BLaER1 treated with 17β-estradiol and CSF1 and Interleukin-3, amounts not matched to agents 10 nM and 100 nM (cell line): ENCODE data around the gene CLEC16A.

Source experiments
- H3K27ac ChIP-seq, 11 experiments: shearing (Covaris generic); formaldehyde crosslinking; 2 replicates each; pipeline ENCODE4 v1.8.1; 2022
- H3K27me3 ChIP-seq, 11 experiments: shearing (Covaris generic); formaldehyde crosslinking; 2 replicates each; pipeline ENCODE4 v1.8.1; 2022
- H3K36me3 ChIP-seq, 11 experiments: shearing (Covaris generic); formaldehyde crosslinking; 2 replicates each; pipeline ENCODE4 v1.8.1; 2022
- H3K4me1 ChIP-seq, 10 experiments: shearing (Covaris generic); formaldehyde crosslinking; 2 replicates each; pipeline ENCODE4 v1.8.1; 2022
- H3K4me2 ChIP-seq, 11 experiments: shearing (Covaris generic); formaldehyde crosslinking; 2 replicates each; pipeline ENCODE4 v1.8.1; 2022
- H3K4me3 ChIP-seq, 10 experiments: shearing (Covaris generic); formaldehyde crosslinking; 2 replicates each; pipeline ENCODE4 v1.8.1; 2022
- H3K9ac ChIP-seq, 11 experiments: shearing (Covaris generic); formaldehyde crosslinking; 2 replicates each; pipeline ENCODE4 v1.8.1; 2022
- H3K9me3 ChIP-seq, 11 experiments: shearing (Covaris generic); formaldehyde crosslinking; replicated peaks in 1 of 11; 2 replicates each; pipeline ENCODE4 v1.8.1; 2022
- H4K20me1 ChIP-seq, 11 experiments: shearing (Covaris generic); formaldehyde crosslinking; 2 replicates each; pipeline ENCODE4 v1.8.1; 2022
- Cebpa-rat ChIP-seq, 11 experiments: shearing (Covaris generic); IDR thresholded peaks; 2 replicates each; pipeline ENCODE4 v1.8.1; 2022

Gene CLEC16A

DNA sequence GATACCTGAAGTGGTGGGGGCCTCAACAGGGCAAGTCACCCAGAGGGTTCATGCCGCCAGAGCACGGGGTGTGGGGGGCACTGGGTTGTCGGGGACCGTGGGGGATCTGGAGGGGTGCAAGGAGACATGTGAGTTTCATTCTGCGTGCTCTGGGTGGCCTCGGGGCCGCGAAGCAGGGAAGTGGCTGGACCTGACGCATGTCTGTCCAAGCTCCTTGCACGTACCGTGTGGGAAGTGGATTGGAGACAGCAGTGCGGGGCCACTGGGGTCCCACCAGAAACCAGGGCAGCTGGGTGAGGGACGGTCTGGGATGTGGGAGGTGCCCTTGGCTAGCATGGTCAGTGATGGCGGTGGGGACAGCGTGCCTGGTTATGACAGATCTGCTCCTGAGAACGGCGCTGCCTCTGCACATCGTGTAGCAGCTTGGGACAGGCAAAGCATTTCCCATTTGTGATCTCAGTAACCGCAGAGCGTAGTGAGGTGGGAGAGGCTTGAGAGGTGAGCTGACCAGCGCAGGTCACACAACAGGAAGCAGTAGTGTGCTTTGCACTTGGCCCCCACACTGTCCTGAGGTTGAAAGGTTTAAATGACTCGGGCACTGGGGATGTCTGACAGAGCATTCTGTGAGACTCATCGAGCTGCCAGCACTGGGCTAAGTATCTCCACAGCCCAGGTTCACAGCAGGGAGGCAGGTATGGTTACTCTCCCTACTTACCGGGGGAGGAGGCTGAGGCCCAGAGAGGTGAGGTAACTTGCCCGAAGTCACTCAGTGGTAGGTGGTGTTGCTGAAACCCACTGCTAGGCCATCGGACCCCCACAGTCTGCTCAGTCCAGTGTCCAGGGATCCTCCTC, 197.3 kb downstream of the CLEC16A start:
- H3K4me3 ChIP-seq = no peak overlapping the region
- H3K27ac ChIP-seq = no peak overlapping the region
- 0 out of 22 replicates have a peak, but pooled peaks cover 0 to 4% (median 0%) of the 10 kb centered on the region in 11 experiments for H4K20me1 ChIP-seq
- no peak overlapping the region for H3K9ac ChIP-seq
- H3K27me3 ChIP-seq = no peaks in the 10 kb centered on the region
- H3K36me3 ChIP-seq = peaks cover 0 to 17% (median 7%) of the 10 kb centered on the region in 11 experiments; a peak in 13 of 22 replicates
- H3K4me1 ChIP-seq = peaks cover 27 to 44% (median 37%) of the 10 kb centered on the region in 10 experiments
- H3K4me2 ChIP-seq = no peak overlapping the region
- TF ChIP-seq Cebpa-rat (IDR thresholded peaks at IDR 0.05) = no peak
- H3K9me3 ChIP-seq = no peaks in the 10 kb centered on the region

DNA sequence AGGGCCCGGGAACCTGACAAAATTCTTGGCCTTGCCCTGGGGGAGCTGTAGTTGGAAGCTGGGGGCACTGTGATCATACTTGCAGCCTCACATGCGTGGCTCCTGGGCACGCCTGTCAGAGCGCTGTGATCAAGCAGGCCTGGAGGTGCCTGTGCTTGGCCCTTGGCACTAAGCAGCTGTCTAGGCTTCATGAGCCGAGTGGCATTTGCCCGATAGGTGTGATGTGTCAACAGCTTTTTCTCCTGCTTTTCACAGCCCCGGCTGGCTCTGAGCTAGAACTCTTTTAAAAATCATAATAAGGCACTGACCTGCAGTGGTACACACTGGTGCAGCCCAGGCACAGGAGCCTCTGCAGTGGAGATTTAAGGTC, 197.9 kb downstream of the CLEC16A start:
- H3K36me3 ChIP-seq = peaks cover 0 to 14% (median under 1%) of the 10 kb centered on the region in 11 experiments; a peak in 4 of 22 replicates
- H4K20me1 ChIP-seq = 0 out of 22 replicates have a peak, but pooled peaks cover 0 to 4% (median 0%) of the 10 kb centered on the region in 11 experiments
- TF ChIP-seq Cebpa-rat (IDR thresholded peaks at IDR 0.05) = no peak
- H3K4me3 ChIP-seq = no peak overlapping the region
- H3K27me3 ChIP-seq = no peaks in the 10 kb centered on the region
- H3K9me3 ChIP-seq = no peaks in the 10 kb centered on the region
- H3K9ac ChIP-seq = no peak overlapping the region
- no peak overlapping the region for H3K4me2 ChIP-seq
- H3K27ac ChIP-seq = no peak overlapping the region
- peaks cover 27 to 38% (median 36%) of the 10 kb centered on the region in 10 experiments for H3K4me1 ChIP-seq

GRCh38 chr16:11142951-11143350, 198.6 kb downstream of the CLEC16A start:
- Histone ChIP-seq H3K4me2 (no peak overlapping the region), H3K27ac (no peak overlapping the region), H4K20me1 (0 out of 22 replicates have a peak, but pooled peaks cover 0 to 4% (median 0%) of the 10 kb centered on the region in 11 experiments), H3K27me3 (no peaks in the 10 kb centered on the region), H3K4me3 (no peak overlapping the region), H3K9me3 (no peaks in the 10 kb centered on the region), H3K4me1 (peaks cover 27 to 31% (median 29%) of the 10 kb centered on the region in 10 experiments), H3K36me3 (peaks cover 0 to 14% (median 0%) of the 10 kb centered on the region in 11 experiments; a peak in 4 of 22 replicates), H3K9ac (no peak overlapping the region)
- TF ChIP-seq Cebpa-rat (IDR thresholded peaks at IDR 0.05) = no peak

- no peaks in the 10 kb centered on the region for H3K27me3 ChIP-seq
- H3K9ac ChIP-seq = no peak overlapping the region
- H3K4me1 ChIP-seq = peaks cover 21 to 25% (median 24%) of the 10 kb centered on the region in 10 experiments
- 0 out of 22 replicates have a peak, but pooled peaks cover 0 to 4% (median 0%) of the 10 kb centered on the region in 11 experiments for H4K20me1 ChIP-seq
- H3K36me3 ChIP-seq = peaks cover 0 to 17% (median 0%) of the 10 kb centered on the region in 11 experiments; a peak in 4 of 22 replicates
- no peaks in the 10 kb centered on the region for H3K9me3 ChIP-seq
- no peak overlapping the region for H3K4me2 ChIP-seq
- no peak overlapping the region for H3K27ac ChIP-seq
- no peak for TF ChIP-seq Cebpa-rat (IDR thresholded peaks at IDR 0.05)
- H3K4me3 ChIP-seq = no peak overlapping the region
Measured at GRCh38 chr16:11143372-11144035, 199.1 kb downstream of the CLEC16A start.

DNA sequence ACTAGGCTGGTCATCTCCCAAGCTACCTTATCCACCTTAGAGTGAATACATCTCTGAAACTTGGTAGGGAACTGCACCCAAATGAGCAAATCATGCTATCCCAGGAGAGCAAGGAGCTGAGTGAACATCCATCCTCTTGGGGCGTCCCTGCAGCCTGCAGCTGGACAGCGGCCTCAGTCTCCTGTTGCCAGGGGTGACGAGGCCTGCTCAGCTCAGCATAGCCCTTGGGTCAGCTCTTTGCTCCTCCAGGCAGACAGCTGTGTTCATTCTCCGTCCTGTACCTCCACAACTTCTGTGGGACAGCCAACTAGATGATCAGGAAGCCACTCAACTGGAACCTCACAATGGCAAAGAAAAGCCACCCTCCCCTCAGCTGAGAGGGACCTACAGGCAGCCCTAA, 199.8 kb downstream of the CLEC16A start:
- H3K4me3 ChIP-seq = no peak overlapping the region
- H3K4me1 ChIP-seq = peaks cover 15 to 19% (median 18%) of the 10 kb centered on the region in 10 experiments
- no peak overlapping the region for H3K9ac ChIP-seq
- H4K20me1 ChIP-seq = 0 out of 22 replicates have a peak, but pooled peaks cover 0 to 4% (median 0%) of the 10 kb centered on the region in 11 experiments
- no peak overlapping the region for H3K4me2 ChIP-seq
- peaks cover 0 to 20% (median 0%) of the 10 kb centered on the region in 11 experiments; a peak in 5 of 22 replicates for H3K36me3 ChIP-seq
- no peak overlapping the region for H3K27ac ChIP-seq
- no peak for TF ChIP-seq Cebpa-rat (IDR thresholded peaks at IDR 0.05)
- H3K27me3 ChIP-seq = no peaks in the 10 kb centered on the region
- H3K9me3 ChIP-seq = no peaks in the 10 kb centered on the region

GRCh38 chr16:11145173-11145818, 200.9 kb downstream of the CLEC16A start:
- Histone ChIP-seq H3K9ac (no peak overlapping the region), H3K27ac (no peak overlapping the region), H3K4me1 (peaks cover 3 to 7% (median 6%) of the 10 kb centered on the region in 10 experiments), H4K20me1 (peaks cover 0 to 4% (median 0%) of the 10 kb centered on the region in 11 experiments; a peak in 1 of 22 replicates), H3K9me3 (0 out of 22 replicates have a peak, but pooled peaks cover 0 to 4% (median 0%) of the 10 kb centered on the region in 11 experiments), H3K4me2 (no peak overlapping the region), H3K4me3 (no peak overlapping the region), H3K27me3 (no peaks in the 10 kb centered on the region), H3K36me3 (peaks cover 0 to 27% (median 7%) of the 10 kb centered on the region in 11 experiments; a peak in 14 of 22 replicates)
- no peak for TF ChIP-seq Cebpa-rat (IDR thresholded peaks at IDR 0.05)

GRCh38 chr16:11145819-11146211, 201.5 kb downstream of the CLEC16A start:
- Histone ChIP-seq H3K4me2 (no peak overlapping the region), H3K9ac (no peak overlapping the region), H3K27me3 (no peaks in the 10 kb centered on the region), H3K27ac (no peak overlapping the region), H3K9me3 (0 out of 22 replicates have a peak, but pooled peaks cover 0 to 4% (median 0%) of the 10 kb centered on the region in 11 experiments), H3K4me3 (no peak overlapping the region), H3K36me3 (peaks cover 0 to 27% (median 8%) of the 10 kb centered on the region in 11 experiments; a peak in 14 of 22 replicates), H3K4me1 (peaks cover 0 to 2% (median under 1%) of the 10 kb centered on the region in 10 experiments; a peak in 12 of 20 replicates), H4K20me1 (peaks cover 0 to 4% (median 0%) of the 10 kb centered on the region in 11 experiments; a peak in 1 of 22 replicates)
- no peak for TF ChIP-seq Cebpa-rat (IDR thresholded peaks at IDR 0.05)

DNA sequence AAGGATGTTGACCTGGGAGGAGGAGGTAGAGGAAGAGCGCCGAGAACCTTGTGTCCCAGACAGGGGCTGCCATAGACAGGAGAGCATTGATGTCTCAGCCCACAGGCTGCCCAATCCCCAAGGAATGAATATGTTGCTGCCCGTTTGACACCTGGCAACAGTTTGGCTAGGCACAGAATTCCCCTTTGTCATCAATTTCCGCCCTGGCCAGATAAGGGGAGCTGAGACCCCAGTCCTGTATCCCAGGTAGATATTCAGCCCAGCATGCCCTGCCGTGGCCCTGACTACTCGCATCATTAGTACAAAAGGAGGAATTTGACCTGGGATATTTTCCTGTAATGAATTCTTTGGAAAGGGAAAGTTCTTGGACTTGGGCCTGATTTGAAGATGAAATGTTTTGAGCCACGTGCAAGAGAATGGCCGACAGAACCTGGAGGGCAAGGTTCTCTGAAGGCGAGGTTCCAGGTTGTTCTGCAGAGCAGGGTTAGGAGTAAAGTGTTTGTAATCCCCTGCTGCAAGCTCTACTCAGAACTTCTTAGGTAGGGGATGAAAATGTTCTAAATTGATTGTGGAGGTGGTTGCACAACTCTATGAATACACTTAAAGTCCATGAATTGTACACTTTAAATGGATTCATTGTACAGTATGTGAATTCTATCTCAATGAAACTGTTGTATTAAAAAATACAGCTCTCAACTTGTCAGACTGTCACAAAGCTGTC, 202.8 kb downstream of the CLEC16A start:
- Histone ChIP-seq H4K20me1 (no peaks in the 10 kb centered on the region; a peak in 2 of 22 replicates), H3K36me3 (peaks cover 0 to 27% (median 8%) of the 10 kb centered on the region in 11 experiments; a peak in 14 of 22 replicates), H3K9ac (no peak overlapping the region), H3K27ac (no peak overlapping the region), H3K4me3 (no peak overlapping the region), H3K9me3 (0 out of 22 replicates have a peak, but pooled peaks cover 0 to 4% (median 0%) of the 10 kb centered on the region in 11 experiments), H3K4me1 (peaks cover 0 to 4% (median 0%) of the 10 kb centered on the region in 10 experiments; a peak in 4 of 20 replicates), H3K27me3 (no peaks in the 10 kb centered on the region), H3K4me2 (no peak overlapping the region)
- TF ChIP-seq Cebpa-rat (IDR thresholded peaks at IDR 0.05) = no peak
